Ishikawa (cell line): ENCODE measurements around the gene TEX35.

ENCODE experiments used
- CEBPB ChIP-seq: IDR thresholded peaks from 2 replicates; pipeline ENCODE4 v1.6.1; 2012
- EGR1 ChIP-seq: IDR thresholded peaks from 2 replicates; pipeline ENCODE4 v1.6.1; 2012
- EP300 ChIP-seq: IDR thresholded peaks from 2 replicates; pipeline ENCODE4 v1.6.1; 2012; ENCODE audit warnings: borderline replicate concordance
- FOXM1 ChIP-seq: IDR thresholded peaks from 2 replicates; pipeline ENCODE4 v1.6.1; 2012; ENCODE audit warnings: low read depth, borderline replicate concordance
- NFIC ChIP-seq: IDR thresholded peaks from 2 replicates; pipeline ENCODE4 v1.6.1; 2012
- TCF12 ChIP-seq: IDR thresholded peaks from 2 replicates; pipeline ENCODE4 v1.6.1; 2012; ENCODE audit warnings: low read depth
- TEAD4 ChIP-seq: IDR thresholded peaks from 2 replicates; pipeline ENCODE4 v1.6.1; 2012
- TF ChIP-seq, protein P1 (sequence below): IDR thresholded peaks from 2 replicates; pipeline ENCODE4 v1.6.1; 2012; ENCODE audit warnings: low read depth, mild to moderate bottlenecking
- TF ChIP-seq, protein P2 (sequence below): IDR thresholded peaks from 2 replicates; pipeline ENCODE4 v1.6.1; 2012

DNA sequence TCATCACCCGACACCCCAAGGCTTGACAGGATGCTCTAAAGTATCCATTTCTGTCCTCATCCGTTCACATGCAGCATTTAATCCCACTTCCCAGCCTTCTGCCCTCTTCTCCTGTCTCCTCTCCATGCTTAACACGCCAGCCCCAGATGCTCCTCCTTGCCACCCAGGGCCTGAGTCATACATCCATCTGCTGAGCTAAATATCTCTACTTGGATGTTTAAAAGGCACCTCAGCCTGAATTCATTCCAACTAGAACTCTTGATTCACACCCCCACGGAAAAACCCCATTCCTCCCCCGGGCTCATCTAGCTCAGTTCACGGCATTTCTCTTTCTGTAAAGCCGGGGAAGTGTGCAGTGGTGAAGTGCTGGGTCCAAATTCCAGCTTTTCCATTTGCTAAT, 27.7 kb downstream of the TEX35 start:
- TF ChIP-seq, protein P1, sequence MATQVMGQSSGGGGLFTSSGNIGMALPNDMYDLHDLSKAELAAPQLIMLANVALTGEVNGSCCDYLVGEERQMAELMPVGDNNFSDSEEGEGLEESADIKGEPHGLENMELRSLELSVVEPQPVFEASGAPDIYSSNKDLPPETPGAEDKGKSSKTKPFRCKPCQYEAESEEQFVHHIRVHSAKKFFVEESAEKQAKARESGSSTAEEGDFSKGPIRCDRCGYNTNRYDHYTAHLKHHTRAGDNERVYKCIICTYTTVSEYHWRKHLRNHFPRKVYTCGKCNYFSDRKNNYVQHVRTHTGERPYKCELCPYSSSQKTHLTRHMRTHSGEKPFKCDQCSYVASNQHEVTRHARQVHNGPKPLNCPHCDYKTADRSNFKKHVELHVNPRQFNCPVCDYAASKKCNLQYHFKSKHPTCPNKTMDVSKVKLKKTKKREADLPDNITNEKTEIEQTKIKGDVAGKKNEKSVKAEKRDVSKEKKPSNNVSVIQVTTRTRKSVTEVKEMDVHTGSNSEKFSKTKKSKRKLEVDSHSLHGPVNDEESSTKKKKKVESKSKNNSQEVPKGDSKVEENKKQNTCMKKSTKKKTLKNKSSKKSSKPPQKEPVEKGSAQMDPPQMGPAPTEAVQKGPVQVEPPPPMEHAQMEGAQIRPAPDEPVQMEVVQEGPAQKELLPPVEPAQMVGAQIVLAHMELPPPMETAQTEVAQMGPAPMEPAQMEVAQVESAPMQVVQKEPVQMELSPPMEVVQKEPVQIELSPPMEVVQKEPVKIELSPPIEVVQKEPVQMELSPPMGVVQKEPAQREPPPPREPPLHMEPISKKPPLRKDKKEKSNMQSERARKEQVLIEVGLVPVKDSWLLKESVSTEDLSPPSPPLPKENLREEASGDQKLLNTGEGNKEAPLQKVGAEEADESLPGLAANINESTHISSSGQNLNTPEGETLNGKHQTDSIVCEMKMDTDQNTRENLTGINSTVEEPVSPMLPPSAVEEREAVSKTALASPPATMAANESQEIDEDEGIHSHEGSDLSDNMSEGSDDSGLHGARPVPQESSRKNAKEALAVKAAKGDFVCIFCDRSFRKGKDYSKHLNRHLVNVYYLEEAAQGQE: no peak
- no peak for TF ChIP-seq CEBPB
- no peak for TF ChIP-seq NFIC
- TF ChIP-seq, protein P2, sequence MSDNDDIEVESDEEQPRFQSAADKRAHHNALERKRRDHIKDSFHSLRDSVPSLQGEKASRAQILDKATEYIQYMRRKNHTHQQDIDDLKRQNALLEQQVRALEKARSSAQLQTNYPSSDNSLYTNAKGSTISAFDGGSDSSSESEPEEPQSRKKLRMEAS: no peak
- TF ChIP-seq EP300: no peak
- no peak for TF ChIP-seq FOXM1
- TF ChIP-seq TCF12: no peak
- no peak for TF ChIP-seq TEAD4
- no peak for TF ChIP-seq EGR1
